GM12864 (cell line): ENCODE measurements around the gene TMEM151B.

Experiments used
- DNase-seq: peaks from one replicate; pipeline ENCODE4 v3.0.0-alpha.2; 2011; ENCODE audit warnings: low read depth
- H3K4me3 ChIP-seq: 2 replicates; pipeline ENCODE4 v1.5.1; 2011; ENCODE audit warnings: mild to moderate bottlenecking, low read depth, low read length, control low read depth
- CTCF ChIP-seq: IDR thresholded peaks from 2 replicates; pipeline ENCODE4 v1.5.1; 2011; ENCODE audit warnings: low read depth, mild to moderate bottlenecking, moderate library complexity, low read length, control low read depth, inconsistent platforms; ENCODE audit errors: missing control alignments

TMEM151B gene

GRCh38 chr6:44258325-44258863, 11.9 kb upstream of the TMEM151B start:
- no peak for TF ChIP-seq CTCF
- no peak for DNase-seq
- H3K4me3 ChIP-seq = peak overlapping the region; percentile 6; the same call in 1 of the 2 replicates

- no peak for DNase-seq
- TF ChIP-seq CTCF = no peak
- H3K4me3 ChIP-seq = peak overlapping the region; percentile 25; the same call in 1 of the 2 replicates
Observed at GRCh38 chr6:44258921-44259320, 11.3 kb upstream of the TMEM151B start.

GRCh38 chr6:44260011-44260410, 10.2 kb upstream of the TMEM151B start:
- TF ChIP-seq CTCF = no peak
- peak overlapping the region; percentile 29 for H3K4me3 ChIP-seq
- DNase-seq = no peak

GRCh38 chr6:44260451-44261297, 9.6 kb upstream of the TMEM151B start:
- TF ChIP-seq CTCF = no peak
- peak overlapping the region; percentile 94 for H3K4me3 ChIP-seq
- DNase-seq = no peak

GRCh38 chr6:44261581-44261980, 8.7 kb upstream of the TMEM151B start:
- TF ChIP-seq CTCF = no peak
- peak overlapping the region; percentile 94 for H3K4me3 ChIP-seq
- DNase-seq = no peak

GRCh38 chr6:44262467-44263353, 7.5 kb upstream of the TMEM151B start:
- TF ChIP-seq CTCF = no peak
- DNase-seq = no peak
- H3K4me3 ChIP-seq = peak overlapping the region; percentile 94
